Measurements from ENCODE around the gene NECTIN2. TPM values are rescaled to one million over a fixed set of nuclear protein-coding genes. Genes with fewer than 3 reads are reported as not detected.
A peak's percentile ranks its signal among the peaks of the same experiment; 100 is the strongest.

The NECTIN2 gene
- total RNA-seq, 1 donor from 2014 or later, result 0.35 TPM

DNA sequence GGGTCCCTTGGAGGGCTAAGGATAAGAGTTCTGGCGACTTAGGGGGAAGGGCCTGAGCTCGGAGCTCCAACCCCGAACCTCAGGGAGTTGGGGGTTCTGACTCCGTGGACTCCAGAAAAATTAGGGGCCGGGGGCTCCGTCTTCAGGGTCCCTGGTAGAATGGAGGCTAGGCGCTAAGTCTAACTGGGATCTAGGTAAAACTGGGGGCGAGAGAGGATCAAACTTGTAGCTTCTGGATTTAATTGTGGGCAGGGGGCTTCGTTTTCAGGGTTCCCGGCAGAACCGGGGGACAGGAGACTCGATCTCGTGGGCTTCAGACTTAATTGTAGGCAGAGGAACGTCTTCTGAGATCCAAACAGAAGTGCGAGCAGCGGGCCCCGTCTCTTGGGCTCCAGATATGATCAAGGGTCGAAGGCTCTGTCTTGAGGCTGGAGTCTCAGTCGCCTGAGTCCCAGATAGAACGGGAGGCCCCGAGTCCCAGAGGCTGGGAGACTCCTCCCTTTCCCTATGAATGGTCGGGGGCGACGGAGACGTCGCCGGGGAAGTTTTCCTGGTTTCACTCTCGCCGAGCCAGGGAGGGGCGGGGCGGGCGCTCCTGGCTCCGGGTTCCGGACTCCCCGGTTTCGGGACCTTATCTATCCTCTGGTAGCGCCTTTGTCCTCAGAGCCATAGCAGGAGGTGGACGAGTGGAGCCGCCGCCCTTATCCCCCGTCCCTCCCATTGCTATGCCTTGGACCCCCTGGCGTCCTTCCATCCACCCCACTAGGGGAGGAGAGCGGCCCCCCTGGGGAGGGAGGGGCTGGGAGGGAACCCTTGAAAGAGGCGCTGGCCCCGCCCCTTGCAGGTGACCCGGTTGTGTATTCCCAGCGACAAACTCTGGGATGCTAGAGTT is 1.3 kb downstream of the NECTIN2 start:
- Mint-ChIP-seq H3K27ac (no peak overlapping the region), H3K4me1 (peaks cover 31% of the 10 kb centered on the region), H3K27me3 (peaks cover 41% of the 10 kb centered on the region), H3K4me3 (peak overlapping the region; percentile 58), H3K36me3 (ENCODE audit: low read depth) (no peaks in the 10 kb centered on the region), H3K9me3 (no peaks in the 10 kb centered on the region)
- no peak for ATAC-seq (ENCODE audit: low read depth)
- intact Hi-C loops (cut with micrococcal nuclease), result no loop called here
- no peak for DNase-seq
- TF ChIP-seq, protein P1, sequence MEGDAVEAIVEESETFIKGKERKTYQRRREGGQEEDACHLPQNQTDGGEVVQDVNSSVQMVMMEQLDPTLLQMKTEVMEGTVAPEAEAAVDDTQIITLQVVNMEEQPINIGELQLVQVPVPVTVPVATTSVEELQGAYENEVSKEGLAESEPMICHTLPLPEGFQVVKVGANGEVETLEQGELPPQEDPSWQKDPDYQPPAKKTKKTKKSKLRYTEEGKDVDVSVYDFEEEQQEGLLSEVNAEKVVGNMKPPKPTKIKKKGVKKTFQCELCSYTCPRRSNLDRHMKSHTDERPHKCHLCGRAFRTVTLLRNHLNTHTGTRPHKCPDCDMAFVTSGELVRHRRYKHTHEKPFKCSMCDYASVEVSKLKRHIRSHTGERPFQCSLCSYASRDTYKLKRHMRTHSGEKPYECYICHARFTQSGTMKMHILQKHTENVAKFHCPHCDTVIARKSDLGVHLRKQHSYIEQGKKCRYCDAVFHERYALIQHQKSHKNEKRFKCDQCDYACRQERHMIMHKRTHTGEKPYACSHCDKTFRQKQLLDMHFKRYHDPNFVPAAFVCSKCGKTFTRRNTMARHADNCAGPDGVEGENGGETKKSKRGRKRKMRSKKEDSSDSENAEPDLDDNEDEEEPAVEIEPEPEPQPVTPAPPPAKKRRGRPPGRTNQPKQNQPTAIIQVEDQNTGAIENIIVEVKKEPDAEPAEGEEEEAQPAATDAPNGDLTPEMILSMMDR (IDR thresholded peaks at IDR 0.05), result no peak
- ChIA-PET CTCF (no interaction called here), POLR2A (interaction anchor here (0.5 kb wide), 1 partner anchor 1049 kb away, joined by 3 read pairs; no protein-coding TSS in a partner anchor)

GRCh38 chr19:44848036-44848811 is 2.1 kb downstream of the NECTIN2 start:
- Mint-ChIP-seq H3K27ac (no peak overlapping the region), H3K9me3 (no peaks in the 10 kb centered on the region), H3K4me1 (peaks cover 31% of the 10 kb centered on the region), H3K36me3 (ENCODE audit: low read depth) (no peaks in the 10 kb centered on the region), H3K27me3 (peaks cover 44% of the 10 kb centered on the region), H3K4me3 (no peak overlapping the region)
- DNase-seq, result no peak
- TF ChIP-seq, protein P1 (IDR thresholded peaks at IDR 0.05), result no peak
- no peak for ATAC-seq (ENCODE audit: low read depth)
- intact Hi-C loops (cut with micrococcal nuclease), result no loop called here
- POLR2A ChIA-PET, result no interaction called here
- CTCF ChIA-PET, result interaction anchor here (0.9 kb wide), 1 partner anchor 124 kb away, joined by 3 read pairs; no protein-coding TSS in a partner anchor

- ATAC-seq (ENCODE audit: low read depth) (no peak), DNase-seq (no peak)
- TF ChIP-seq, protein P1 (IDR thresholded peaks at IDR 0.05), result no peak
- intact Hi-C loops (cut with micrococcal nuclease), result no loop called here
- POLR2A ChIA-PET, result no interaction called here
- CTCF ChIA-PET, result interaction anchor here (0.9 kb wide), 1 partner anchor 125 kb away, joined by 3 read pairs; no protein-coding TSS in a partner anchor
- Mint-ChIP-seq H3K27ac (no peak overlapping the region), H3K4me3 (no peak overlapping the region), H3K4me1 (peaks cover 31% of the 10 kb centered on the region), H3K9me3 (no peaks in the 10 kb centered on the region), H3K27me3 (peaks cover 49% of the 10 kb centered on the region), H3K36me3 (ENCODE audit: low read depth) (no peaks in the 10 kb centered on the region)
These were observed 2.8 kb downstream of the NECTIN2 start for GRCh38 chr19:44848812-44849447.

- ATAC-seq (ENCODE audit: low read depth), result no peak
- TF ChIP-seq, protein P1 (IDR thresholded peaks at IDR 0.05), result no peak
- no peaks in the 10 kb centered on the region for H3K9me3 Mint-ChIP-seq
- peaks cover 44% of the 10 kb centered on the region for H3K27me3 Mint-ChIP-seq
- H3K4me3 Mint-ChIP-seq, result no peak overlapping the region
- H3K27ac Mint-ChIP-seq, result no peak overlapping the region
- intact Hi-C loops (cut with micrococcal nuclease), result no loop called here
- peaks cover 20% of the 10 kb centered on the region for H3K4me1 Mint-ChIP-seq
- no peak for DNase-seq
- no peaks in the 10 kb centered on the region for H3K36me3 Mint-ChIP-seq (ENCODE audit: low read depth)
- ChIA-PET POLR2A (no interaction called here), CTCF (no interaction called here)
These were observed 4.6 kb downstream of the NECTIN2 start for GRCh38 chr19:44850641-44851109.

Measured in activated B cell treated with CpG ODN at 0.5 μM for 24 hours (primary cell).